HG03139 (cell line): ENCODE data around the gene PSMD4.

ENCODE experiments used
- ATAC-seq: cut with Tn5 transposase; IDR thresholded peaks from one replicate; pipeline ENCODE4 v1.9.1; 2021; ENCODE audit not compliant: unreplicated experiment

Gene PSMD4

DNA sequence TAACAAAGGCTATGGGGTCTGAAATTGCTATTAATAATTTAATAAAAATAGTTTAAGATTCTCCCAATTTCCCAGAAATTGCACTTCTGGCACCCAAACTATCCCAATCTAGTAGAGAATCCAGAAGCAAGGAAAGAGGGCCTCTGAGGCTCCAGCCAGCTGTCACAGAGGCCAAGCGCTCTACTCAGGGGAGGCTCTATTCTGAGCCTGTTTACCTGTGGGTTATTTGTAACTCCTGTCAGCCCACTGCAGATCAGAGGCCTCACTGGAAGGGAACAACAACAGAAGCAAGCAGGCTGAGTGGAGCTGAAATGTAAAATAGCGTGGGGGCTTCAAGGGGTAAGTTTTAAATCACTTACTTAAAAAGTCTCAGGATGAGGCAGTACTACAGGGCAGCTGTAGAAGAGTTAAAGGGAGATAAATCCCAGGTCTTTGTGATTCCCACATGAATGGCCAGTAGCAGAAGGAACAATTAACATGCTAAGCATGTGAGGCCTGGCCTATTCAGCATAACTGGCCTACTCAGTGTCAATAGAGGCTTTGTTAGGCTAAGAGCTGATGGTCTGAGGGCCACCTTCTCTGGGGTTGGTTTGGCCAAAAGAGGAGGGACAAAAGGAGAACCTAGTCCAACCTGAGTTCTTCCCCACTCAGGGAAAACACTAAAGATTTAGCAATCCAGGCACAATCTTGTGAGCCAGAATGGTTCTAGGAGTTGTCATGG is 40.4 kb downstream of the PSMD4 start:
- ATAC-seq, result no peak

DNA sequence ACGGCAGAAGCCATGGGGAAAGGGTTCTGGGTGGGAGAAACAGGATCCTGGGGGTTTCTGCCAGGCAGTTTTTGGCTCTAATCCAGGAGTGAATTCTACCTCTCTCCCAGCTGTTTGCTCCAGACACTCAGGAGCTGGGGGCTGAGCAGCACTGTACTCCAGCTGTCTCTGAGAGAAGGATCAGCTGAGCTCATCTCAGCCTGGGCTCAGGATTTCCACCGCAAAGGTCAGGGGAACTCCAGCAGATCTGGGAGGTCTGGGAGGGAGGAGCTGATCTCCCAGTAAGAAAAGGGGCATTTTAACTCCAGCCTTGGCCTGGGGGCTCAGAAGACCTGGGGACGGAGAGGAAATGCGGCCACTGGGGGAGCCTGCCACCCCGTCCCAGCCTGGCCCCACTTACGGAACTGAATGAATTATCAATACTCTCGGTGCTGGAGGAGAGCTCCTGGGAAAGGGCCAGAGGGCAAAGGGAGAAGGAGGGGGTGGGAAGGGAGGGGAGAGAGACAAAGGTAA is 55.3 kb downstream of the PSMD4 start:
- no peak for ATAC-seq

DNA sequence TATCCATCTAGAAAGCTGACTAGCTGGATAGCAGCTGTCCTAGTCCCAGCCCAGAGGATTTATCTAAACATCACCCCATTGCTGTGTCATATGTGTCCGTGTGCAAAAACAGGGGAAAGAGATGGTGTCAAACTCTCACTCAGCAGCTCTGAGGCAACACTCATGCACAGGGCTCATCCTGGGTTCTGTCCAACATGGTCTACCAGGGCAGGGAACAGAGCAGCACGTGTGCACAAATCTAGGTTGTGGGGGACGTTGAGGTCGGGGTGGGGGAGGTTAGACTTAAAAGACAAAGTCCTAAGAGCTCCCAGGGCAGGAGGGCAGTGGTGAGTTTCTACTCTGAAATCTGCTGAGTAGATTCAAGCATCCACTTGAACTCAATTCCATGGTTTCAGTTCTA is 56.5 kb downstream of the PSMD4 start:
- ATAC-seq, result no peak

DNA sequence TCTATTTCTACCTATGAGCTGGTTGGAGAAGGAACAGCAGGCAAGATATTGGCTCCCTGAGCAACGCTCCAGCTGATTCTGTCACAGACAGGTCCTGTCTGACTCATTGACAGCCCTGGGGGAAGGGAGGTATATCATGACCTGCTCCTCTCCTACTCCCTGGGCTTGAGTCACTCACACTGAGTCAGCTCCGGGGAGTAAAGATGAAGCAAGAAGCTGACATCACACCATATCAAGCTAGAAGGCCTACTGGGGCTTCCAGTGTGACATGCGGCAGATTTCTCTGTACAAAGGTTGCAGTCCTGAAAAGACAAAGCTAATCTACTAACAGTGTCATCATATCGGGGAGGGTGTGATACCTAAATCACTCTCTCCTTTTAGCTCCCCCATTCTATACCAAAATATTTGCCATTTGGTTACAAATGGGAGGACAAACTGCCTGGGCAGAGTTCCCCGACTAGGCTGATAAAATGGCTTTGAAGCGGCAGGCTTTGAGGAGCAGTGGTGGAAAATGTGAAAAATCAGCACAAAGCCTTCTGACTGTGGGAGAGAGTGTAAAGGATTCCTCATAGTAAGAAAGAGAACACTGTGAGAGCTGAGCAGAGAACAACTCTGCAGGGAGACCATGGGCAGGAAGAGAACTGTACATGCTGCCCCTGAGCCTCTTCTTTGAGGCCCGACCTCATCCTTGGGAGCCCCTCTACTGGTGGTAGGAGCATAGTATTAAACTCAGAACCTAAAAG is 57.2 kb downstream of the PSMD4 start:
- no peak for ATAC-seq

DNA sequence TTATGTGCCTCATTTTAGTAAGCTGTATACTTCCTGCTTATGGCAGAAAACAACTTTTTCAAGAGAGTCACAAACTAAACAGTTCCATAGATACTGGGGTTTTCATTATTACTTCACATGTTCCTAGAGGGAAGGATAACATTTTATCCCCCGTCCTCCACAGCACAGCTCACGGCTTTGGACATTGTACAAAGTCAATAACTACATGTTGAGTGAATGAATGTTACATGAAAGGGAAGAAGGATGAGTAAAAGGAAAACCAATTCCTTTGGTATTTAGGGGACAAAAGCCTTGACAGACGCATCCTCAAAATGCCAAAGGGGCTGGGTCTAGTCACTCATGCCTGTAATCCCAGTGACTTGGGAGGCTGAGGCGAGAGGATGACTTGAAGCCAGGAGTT is 57.9 kb downstream of the PSMD4 start:
- no peak for ATAC-seq

DNA sequence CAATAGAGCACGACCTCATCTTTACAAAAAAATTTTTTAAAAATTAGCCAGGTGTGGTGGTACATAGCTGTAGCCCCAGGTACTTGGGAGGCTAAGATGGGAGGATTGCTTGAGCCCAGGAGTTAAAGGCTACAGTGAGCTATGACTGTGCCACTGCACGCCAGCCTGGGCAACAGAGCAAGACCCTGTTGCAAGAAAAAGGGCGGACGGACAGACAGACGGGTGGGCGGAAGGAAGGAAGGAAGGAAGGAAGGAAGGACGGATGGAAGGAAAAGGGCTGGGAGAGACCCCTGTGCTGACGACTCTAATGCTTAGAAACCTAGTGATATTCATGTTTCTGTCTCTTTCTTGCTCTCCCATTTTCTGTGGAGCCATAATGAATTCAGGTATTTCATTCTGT is 58.3 kb downstream of the PSMD4 start:
- no peak for ATAC-seq

DNA sequence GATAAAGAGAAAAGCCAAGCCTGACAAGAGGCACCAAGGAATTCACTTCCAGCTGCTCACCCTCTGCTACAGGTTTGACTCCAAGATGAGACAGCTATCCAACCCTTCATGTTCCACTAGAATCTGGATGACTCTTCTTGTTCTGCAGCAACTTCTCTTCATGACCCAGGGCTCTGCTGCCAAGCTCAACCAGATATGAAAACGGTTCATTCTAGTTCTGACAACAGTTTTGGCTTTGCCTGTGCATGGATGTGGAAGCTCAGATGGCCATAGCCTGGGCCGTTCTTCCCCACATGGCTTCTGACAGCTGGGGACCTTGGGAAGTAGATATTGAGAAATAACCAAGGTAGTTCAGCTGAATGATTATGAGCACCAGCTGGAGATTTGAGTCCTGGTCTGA is 59.0 kb downstream of the PSMD4 start:
- no peak for ATAC-seq

DNA sequence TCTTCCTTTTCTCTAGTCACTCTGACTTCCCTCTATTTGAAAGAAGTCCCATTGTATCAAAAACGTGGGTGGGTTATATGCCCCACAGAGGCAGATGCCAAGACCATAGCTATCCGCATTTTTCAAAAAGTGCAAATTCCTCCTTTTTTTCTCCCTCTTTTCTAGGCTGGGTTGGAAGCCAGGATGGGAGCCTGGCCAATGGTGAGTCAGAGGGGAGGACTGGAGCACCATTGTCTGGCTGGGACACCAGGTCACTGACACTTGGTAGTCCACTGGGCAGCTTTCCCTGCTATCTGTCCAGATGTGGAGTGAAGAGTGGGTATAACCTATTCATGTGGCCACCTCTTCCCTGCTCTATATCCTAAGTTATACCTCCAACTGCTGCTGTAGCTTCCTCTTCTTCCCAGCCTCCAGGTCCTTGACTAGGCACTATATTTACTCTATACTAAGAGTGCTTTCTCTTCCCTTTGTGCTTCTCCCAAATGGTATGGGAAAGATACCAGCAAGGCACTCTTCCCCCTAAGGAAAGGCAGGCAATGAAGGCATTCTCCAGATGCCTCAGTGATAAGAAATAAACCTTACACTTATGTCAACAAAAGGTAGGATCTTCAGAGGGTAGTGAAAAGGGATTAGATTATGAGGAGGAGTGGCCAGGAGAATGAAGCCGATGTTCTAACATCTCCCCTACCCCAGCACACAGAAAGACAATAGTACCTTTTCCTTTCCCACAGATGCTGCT is 59.8 kb downstream of the PSMD4 start:
- no peak for ATAC-seq

DNA sequence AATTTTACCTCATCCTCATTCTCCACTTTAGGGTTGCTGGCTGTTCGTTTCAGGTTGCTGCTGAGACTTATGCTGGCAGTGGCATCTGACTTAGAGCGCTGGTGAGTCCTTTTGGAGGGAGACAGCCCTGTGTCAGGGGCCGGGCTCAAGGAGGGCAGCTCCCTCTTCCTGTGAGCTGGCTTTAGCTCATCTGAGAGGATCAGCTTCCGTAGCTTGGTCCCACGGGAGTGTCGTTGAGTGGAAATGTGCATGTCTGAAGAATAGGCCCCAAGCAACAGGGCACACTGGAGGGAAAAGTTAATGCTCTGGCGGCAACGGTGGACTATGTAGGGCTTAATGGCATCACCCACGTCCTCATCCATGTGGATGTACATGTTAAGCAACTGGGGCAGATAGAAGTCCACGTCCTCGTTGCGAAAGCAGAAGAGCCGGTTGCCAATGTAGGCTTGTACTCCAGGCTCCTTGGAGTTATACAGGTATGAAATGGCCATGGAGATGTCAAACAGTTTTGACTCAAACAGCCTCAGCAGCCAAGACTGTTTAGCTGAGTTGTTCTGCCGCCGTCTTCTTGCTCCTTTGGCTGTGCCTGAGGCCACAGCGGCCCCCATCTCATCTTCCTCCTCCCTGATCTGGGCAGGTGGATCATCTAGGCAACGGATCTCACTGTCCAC is 61.2 kb downstream of the PSMD4 start:
- ATAC-seq, result no peak
